PC-3 (cell line): ENCODE measurements around the gene SLC2A13. TPM values are rescaled to one million over a fixed set of nuclear protein-coding genes. Genes with fewer than 3 reads are reported as not detected.
"Not testable (repeated sequence)": the region's sequence is repeated elsewhere in the genome, so short reads cannot be mapped to it uniquely, and the experiment has no call there.

ENCODE experiments used
- ATAC-seq: fragments of 200-7000 bp; cut with Tn5 transposase; 2 replicates; pipeline ENCODE4 v1.9.1; 2020; ENCODE audit warnings: mild to moderate bottlenecking, moderate library complexity
- BruUV-seq: library from RNA; stranded (reverse); fragments of 400-500 nt; replicated peaks from 2 replicates; lab custom pipeline; 2021; lab: Mats Ljungman, UMichigan
- CTCF ChIA-PET: fragments of 300-600 bp; sonication (Branson Sonifier 250); formaldehyde crosslinking; loops from one replicate; lab custom pipeline; 2022; ENCODE audit warnings: antibody characterized with exemption; lab: Charles Lee
- POLR2A ChIA-PET: fragments of 300-600 bp; sonication (Branson Sonifier 250); formaldehyde crosslinking; loops from one replicate; lab custom pipeline; 2022; ENCODE audit warnings: antibody characterized with exemption; ENCODE audit not compliant: unreplicated experiment; lab: Charles Lee
- DNase-seq: peaks from one replicate; pipeline ENCODE4 v3.0.0-alpha.2; 2015
- H2AFZ ChIP-seq: fragments of 300-600 bp; sonication (generic); 2 replicates; pipeline ENCODE4 v1.6.0; 2016; ENCODE audit warnings: antibody characterized with exemption, low read length
- H3F3A ChIP-seq: fragments of 300-600 bp; sonication (generic); one replicate; pipeline ENCODE4 v1.6.0; 2017; ENCODE audit warnings: antibody characterized with exemption, low read length, control low read depth, mild to moderate bottlenecking; ENCODE audit not compliant: unreplicated experiment
- H3K27ac ChIP-seq: fragments of 300-600 bp; sonication (generic); 2 replicates; pipeline ENCODE4 v1.5.1; 2016; ENCODE audit warnings: mild to moderate bottlenecking, low read length
- H3K27me3 ChIP-seq: fragments of 300-600 bp; sonication (generic); 2 replicates; pipeline ENCODE4 v1.6.1; 2016; ENCODE audit warnings: low read length, mixed read lengths
- H3K36me3 ChIP-seq: fragments of 300-600 bp; sonication (generic); 2 replicates; pipeline ENCODE4 v1.6.1; 2016; ENCODE audit warnings: low read depth, mixed run types, low read length, mixed read lengths
- H3K4me1 ChIP-seq: fragments of 300-600 bp; sonication (generic); 2 replicates; pipeline ENCODE4 v1.5.1; 2016; ENCODE audit warnings: low read length; ENCODE audit not compliant: insufficient read depth
- H3K4me2 ChIP-seq: fragments of 300-600 bp; sonication (generic); 2 replicates; pipeline ENCODE4 v1.6.0; 2016; ENCODE audit warnings: low read length
- H3K4me3 ChIP-seq: fragments of 300-600 bp; sonication (generic); 2 replicates; pipeline ENCODE4 v1.5.1; 2016; ENCODE audit warnings: mild to moderate bottlenecking, low read length, mixed read lengths
- H3K79me2 ChIP-seq: fragments of 300-600 bp; sonication (generic); 2 replicates; pipeline ENCODE4 v1.6.1; 2017; ENCODE audit warnings: low read length, mixed read lengths
- H3K9ac ChIP-seq: fragments of 300-600 bp; sonication (generic); 2 replicates; pipeline ENCODE4 v1.6.0; 2016; ENCODE audit warnings: mild to moderate bottlenecking, low read length
- H3K9me2 ChIP-seq: fragments of 300-600 bp; sonication (generic); replicated peaks from 2 replicates; pipeline ENCODE4 v1.6.1; 2016; ENCODE audit warnings: mixed run types, low read length, mixed read lengths
- H3K9me3 ChIP-seq: fragments of 300-600 bp; sonication (generic); 2 replicates; pipeline ENCODE4 v1.6.1; 2016; ENCODE audit warnings: low read length, mixed read lengths
- H4K20me1 ChIP-seq: fragments of 300-600 bp; sonication (generic); 2 replicates; pipeline ENCODE4 v1.6.1; 2016; ENCODE audit warnings: low read length, mixed read lengths
- EZH2 ChIP-seq: fragments of 300-600 bp; sonication (generic); IDR thresholded peaks from one replicate; pipeline ENCODE4 v1.6.1; 2017; ENCODE audit warnings: antibody characterized with exemption, mild to moderate bottlenecking, low read length; ENCODE audit not compliant: unreplicated experiment
- EZH2phosphoT487 ChIP-seq: fragments of 300-600 bp; sonication (generic); IDR thresholded peaks from 2 replicates; pipeline ENCODE4 v1.6.1; 2018; ENCODE audit warnings: mild to moderate bottlenecking, antibody characterized with exemption, low read length, borderline replicate concordance
- intact Hi-C: fragments of 100-400 bp; cut with micrococcal nuclease; formaldehyde crosslinking; loops from 2 replicates; pipeline ENCODE4 v1.9.0; 2023
- total RNA-seq: library from RNA; depleted of rRNA; stranded (reverse); fragments of >200 nt; gene quantifications from 2 replicates; pipeline ENCODE4 v1.2.3, GENCODE V29; 2014
- TF ChIP-seq, protein P1 (sequence below): fragments of 300-600 bp; sonication (generic); conservative IDR thresholded peaks from 2 replicates; pipeline ENCODE4 v1.5.1; 2017; ENCODE audit warnings: antibody characterized with exemption, low read depth, mild to moderate bottlenecking, low read length

SLC2A13 gene
- total RNA-seq, 1 experiment from 2014 or later, result 3.4 TPM

GRCh38 chr12:40033242-40033630 is 72.6 kb downstream of the SLC2A13 start:
- no peak for DNase-seq
- H3K9me3 ChIP-seq, result no peaks in the 10 kb centered on the region
- H3K27me3 ChIP-seq, result no peaks in the 10 kb centered on the region
- no peak overlapping the region for H3K4me3 ChIP-seq
- H3F3A ChIP-seq, result no peaks in the 10 kb centered on the region
- no peak overlapping the region for H3K4me2 ChIP-seq
- no peak overlapping the region for H3K9ac ChIP-seq
- H3K27ac ChIP-seq, result no peak overlapping the region
- ATAC-seq, result no peak
- no peak overlapping the region for H2AFZ ChIP-seq
- H3K36me3 ChIP-seq, result no peaks in the 10 kb centered on the region
- intact Hi-C loops, result no loop called here
- TF ChIP-seq, protein P1, sequence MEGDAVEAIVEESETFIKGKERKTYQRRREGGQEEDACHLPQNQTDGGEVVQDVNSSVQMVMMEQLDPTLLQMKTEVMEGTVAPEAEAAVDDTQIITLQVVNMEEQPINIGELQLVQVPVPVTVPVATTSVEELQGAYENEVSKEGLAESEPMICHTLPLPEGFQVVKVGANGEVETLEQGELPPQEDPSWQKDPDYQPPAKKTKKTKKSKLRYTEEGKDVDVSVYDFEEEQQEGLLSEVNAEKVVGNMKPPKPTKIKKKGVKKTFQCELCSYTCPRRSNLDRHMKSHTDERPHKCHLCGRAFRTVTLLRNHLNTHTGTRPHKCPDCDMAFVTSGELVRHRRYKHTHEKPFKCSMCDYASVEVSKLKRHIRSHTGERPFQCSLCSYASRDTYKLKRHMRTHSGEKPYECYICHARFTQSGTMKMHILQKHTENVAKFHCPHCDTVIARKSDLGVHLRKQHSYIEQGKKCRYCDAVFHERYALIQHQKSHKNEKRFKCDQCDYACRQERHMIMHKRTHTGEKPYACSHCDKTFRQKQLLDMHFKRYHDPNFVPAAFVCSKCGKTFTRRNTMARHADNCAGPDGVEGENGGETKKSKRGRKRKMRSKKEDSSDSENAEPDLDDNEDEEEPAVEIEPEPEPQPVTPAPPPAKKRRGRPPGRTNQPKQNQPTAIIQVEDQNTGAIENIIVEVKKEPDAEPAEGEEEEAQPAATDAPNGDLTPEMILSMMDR, result no peak
- no peak for TF ChIP-seq EZH2
- TF ChIP-seq EZH2phosphoT487, result no peak
- H3K9me2 ChIP-seq, result no peaks in the 10 kb centered on the region
- no TSS peak for BruUV-seq
- H3K4me1 ChIP-seq, result no peaks in the 10 kb centered on the region
- no peaks in the 10 kb centered on the region for H3K79me2 ChIP-seq
- CTCF ChIA-PET, result no interaction called here
- no peaks in the 10 kb centered on the region for H4K20me1 ChIP-seq
- POLR2A ChIA-PET, result no interaction called here

DNA sequence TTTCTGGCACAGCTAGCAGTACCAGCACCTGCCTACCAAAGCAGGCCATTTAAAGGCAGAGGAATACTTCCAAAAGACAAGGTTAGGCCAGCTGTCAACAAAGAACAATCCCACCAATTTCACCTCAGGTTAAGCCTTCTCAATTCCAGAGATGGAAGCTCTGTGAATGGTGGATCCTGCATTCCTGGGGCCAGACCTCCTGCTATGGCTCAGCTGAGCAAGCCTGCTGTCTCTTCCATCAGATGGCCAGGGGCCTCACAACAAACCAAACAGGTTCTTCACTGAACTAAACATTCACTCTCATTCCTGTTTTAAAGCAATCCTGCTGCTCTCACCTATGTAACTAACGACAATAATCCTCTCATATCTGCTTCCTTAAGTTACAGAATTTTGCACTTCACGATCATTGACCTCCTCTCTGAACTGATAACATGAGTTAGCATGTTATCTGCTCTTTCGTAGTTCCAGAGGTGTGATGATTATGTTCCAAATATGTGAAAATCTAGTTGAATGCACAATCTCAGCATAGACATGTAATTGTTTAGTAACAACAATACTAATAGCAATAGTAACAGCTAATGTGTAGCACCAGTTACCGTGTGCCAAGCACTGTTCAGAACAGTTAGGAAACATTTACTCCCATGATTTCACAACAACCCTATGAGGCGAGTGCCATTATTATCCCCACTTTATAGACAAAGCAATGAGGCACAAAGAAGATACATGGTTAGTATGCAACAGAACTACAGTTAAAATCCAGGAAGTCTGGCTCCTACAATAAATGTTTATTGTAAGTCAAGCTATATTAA is 73.2 kb downstream of the SLC2A13 start:
- intact Hi-C loops, result loop anchor here (1.0 kb wide), 1 partner anchor 75 kb away; no protein-coding TSS in a partner anchor
- no TSS peak for BruUV-seq
- H3K9me2 ChIP-seq, result no peaks in the 10 kb centered on the region
- POLR2A ChIA-PET, result no interaction called here
- H3K9ac ChIP-seq, result no peak overlapping the region
- DNase-seq (no peak), ATAC-seq (no peak)
- no peaks in the 10 kb centered on the region for H3K4me1 ChIP-seq
- no peaks in the 10 kb centered on the region for H3F3A ChIP-seq
- H3K4me3 ChIP-seq, result no peak overlapping the region
- H3K27me3 ChIP-seq, result no peaks in the 10 kb centered on the region
- no peaks in the 10 kb centered on the region for H3K36me3 ChIP-seq
- no peaks in the 10 kb centered on the region for H3K79me2 ChIP-seq
- no peaks in the 10 kb centered on the region for H3K9me3 ChIP-seq
- H3K4me2 ChIP-seq, result no peak overlapping the region
- CTCF ChIA-PET, result no interaction called here
- TF ChIP-seq EZH2phosphoT487 (no peak), EZH2 (no peak)
- TF ChIP-seq, protein P1, result no peak
- no peak overlapping the region for H2AFZ ChIP-seq
- H3K27ac ChIP-seq, result no peak overlapping the region
- no peaks in the 10 kb centered on the region for H4K20me1 ChIP-seq

DNA sequence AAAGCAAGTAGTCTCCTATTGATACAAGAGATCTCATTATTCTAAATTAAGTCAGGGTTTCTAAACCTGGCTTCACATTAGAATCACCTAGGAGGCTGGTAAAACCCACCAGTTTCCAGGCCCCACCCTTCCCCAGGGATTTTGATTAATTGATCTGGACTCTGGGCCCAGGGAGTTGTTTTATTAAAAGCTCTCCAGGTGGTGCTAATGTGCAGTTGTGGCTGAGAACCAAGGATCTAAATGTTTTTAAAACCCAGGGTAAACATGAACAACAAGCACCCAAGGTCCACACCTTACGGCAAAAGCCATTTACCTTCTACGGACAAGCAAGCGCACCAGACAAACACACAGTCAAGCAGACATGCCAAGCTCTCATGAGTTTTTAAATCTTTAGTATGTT is 73.9 kb downstream of the SLC2A13 start:
- Histone ChIP-seq H3K27ac (no peak overlapping the region), H3K9me3 (no peaks in the 10 kb centered on the region), H3K27me3 (no peaks in the 10 kb centered on the region), H4K20me1 (no peaks in the 10 kb centered on the region), H3K4me1 (no peaks in the 10 kb centered on the region), H2AFZ (no peak overlapping the region), H3K9me2 (no peaks in the 10 kb centered on the region), H3K9ac (no peak overlapping the region), H3K79me2 (no peaks in the 10 kb centered on the region), H3K4me2 (no peak overlapping the region), H3K36me3 (no peaks in the 10 kb centered on the region), H3K4me3 (no peak overlapping the region), H3F3A (no peaks in the 10 kb centered on the region)
- DNase-seq (no peak), ATAC-seq (peak; percentile 27; the same call in 1 of the 2 replicates)
- intact Hi-C loops, result loop anchor here (1.0 kb wide), 1 partner anchor 75 kb away; no protein-coding TSS in a partner anchor
- CTCF ChIA-PET, result no interaction called here
- no TSS peak for BruUV-seq
- POLR2A ChIA-PET, result no interaction called here
- no peak for TF ChIP-seq EZH2
- no peak for TF ChIP-seq EZH2phosphoT487
- TF ChIP-seq, protein P1, result no peak

- CTCF ChIA-PET, ATAC-seq, H3K36me3 ChIP-seq, H2AFZ ChIP-seq, H3K4me1 ChIP-seq, H3K9me3 ChIP-seq, POLR2A ChIA-PET, H3K9me2 ChIP-seq, H3K9ac ChIP-seq, DNase-seq, H3K4me3 ChIP-seq, H3K4me2 ChIP-seq, H3K27ac ChIP-seq, intact Hi-C loops, BruUV-seq, H3F3A ChIP-seq, H3K79me2 ChIP-seq, H3K27me3 ChIP-seq, H4K20me1 ChIP-seq: not testable (repeated sequence)
Observed at GRCh38 chr12:40030970-40031369, 74.9 kb downstream of the SLC2A13 start.
